Suprapubic skin (tissue), 4 donors: ENCODE measurements around the gene UBTD1. TPM values are rescaled to one million over a fixed set of nuclear protein-coding genes. Genes with fewer than 3 reads are reported as not detected.
A peak's percentile ranks its signal among the peaks of the same experiment; 100 is the strongest.

Source experiments
- DNase-seq, 2 donors: peaks; one replicate each; pipeline ENCODE4 v3.0.0-alpha.2; 2019; ENCODE audit warnings: low spot score in 2 of 2
- H3K27ac ChIP-seq: fragments of 200-600 bp; sonication (generic); one replicate; pipeline ENCODE4 v1.5.1; 2019
- H3K27me3 ChIP-seq: fragments of 200-600 bp; sonication (generic); one replicate; pipeline ENCODE4 v1.5.1; 2019
- H3K36me3 ChIP-seq: fragments of 200-600 bp; sonication (generic); one replicate; pipeline ENCODE4 v1.5.1; 2019
- H3K4me1 ChIP-seq: fragments of 200-600 bp; sonication (generic); one replicate; pipeline ENCODE4 v1.5.1; 2019
- H3K4me3 ChIP-seq: fragments of 200-600 bp; sonication (generic); one replicate; pipeline ENCODE4 v1.5.1; 2019; ENCODE audit warnings: mild to moderate bottlenecking
- H3K9me3 ChIP-seq: fragments of 200-600 bp; sonication (generic); one replicate; pipeline ENCODE4 v1.5.1; 2019
- EP300 ChIP-seq: sonication (generic); formaldehyde crosslinking; IDR thresholded peaks from one replicate; pipeline ENCODE4 v1.6.1; 2017; ENCODE audit warnings: antibody characterized with exemption
- POLR2A ChIP-seq, 2 donors: fragments of 450-650 bp; IDR thresholded peaks; one replicate each; pipeline ENCODE4 v1.6.1; 2017; ENCODE audit warnings: antibody characterized with exemption in 2 of 2, mild to moderate bottlenecking in 2 of 2, moderate library complexity in 2 of 2
- POLR2AphosphoS5 ChIP-seq, 3 donors: sonication (generic); formaldehyde crosslinking; IDR thresholded peaks; one replicate each; pipeline ENCODE4 v1.6.1; 2017; ENCODE audit warnings: antibody characterized with exemption in 3 of 3
- WGBS: methylation state at CpG from one replicate; pipeline ENCODE4 v1.1.5; 2018; 5-methylcytosine and 5-hydroxymethylcytosine counted together
- total RNA-seq, 4 donors: library from RNA; depleted of rRNA; stranded (reverse); fragments of >200 nt; gene quantifications; one replicate each; pipeline ENCODE4 v1.1.0, GENCODE V29; 2016
- TF ChIP-seq, protein P1 (sequence below), 2 donors: fragments of 200-600 bp in 1 of 2; fragments of 450-650 bp in 1 of 2; sonication (generic) in 1 of 2; IDR thresholded peaks; one replicate each; pipeline ENCODE4 v1.5.1; 2016 to 2019; ENCODE audit warnings: antibody characterized with exemption in 2 of 2, mild to moderate bottlenecking in 1 of 2, moderate library complexity in 1 of 2

UBTD1 gene
- total RNA-seq, 4 donors from 2014 or later: 15.2 to 50.8 (median 36.4) TPM

DNA sequence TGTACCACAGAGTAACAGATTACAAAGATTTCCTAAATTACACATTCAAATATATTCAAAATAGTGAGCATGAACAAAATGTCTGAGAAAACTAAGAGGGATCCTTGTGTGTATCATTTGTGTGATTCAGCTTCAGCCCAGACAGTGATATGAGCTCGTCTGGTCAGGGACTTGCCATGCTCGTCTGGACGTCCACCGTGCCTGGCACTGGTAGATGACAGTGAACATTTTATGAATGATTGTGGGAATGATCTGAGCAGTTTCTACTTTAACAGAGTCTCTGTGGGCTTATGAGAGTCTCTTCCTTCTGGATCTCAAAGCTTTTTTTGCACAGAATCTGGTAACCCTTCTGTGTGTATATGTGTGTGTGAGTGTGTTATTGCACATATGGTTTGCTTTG is 39.7 kb downstream of the UBTD1 start:
- Histone ChIP-seq H3K27ac (peak overlapping the region; percentile 61), H3K4me1 (peaks cover 52% of the 10 kb centered on the region), H3K27me3 (no peaks in the 10 kb centered on the region), H3K9me3 (no peaks in the 10 kb centered on the region), H3K4me3 (no peak overlapping the region), H3K36me3 (no peaks in the 10 kb centered on the region)
- TF ChIP-seq EP300: no peak
- no peak for TF ChIP-seq POLR2AphosphoS5 (IDR thresholded peaks at IDR 0.05)
- no peak for TF ChIP-seq POLR2A (IDR thresholded peaks at IDR 0.05)
- TF ChIP-seq, protein P1, sequence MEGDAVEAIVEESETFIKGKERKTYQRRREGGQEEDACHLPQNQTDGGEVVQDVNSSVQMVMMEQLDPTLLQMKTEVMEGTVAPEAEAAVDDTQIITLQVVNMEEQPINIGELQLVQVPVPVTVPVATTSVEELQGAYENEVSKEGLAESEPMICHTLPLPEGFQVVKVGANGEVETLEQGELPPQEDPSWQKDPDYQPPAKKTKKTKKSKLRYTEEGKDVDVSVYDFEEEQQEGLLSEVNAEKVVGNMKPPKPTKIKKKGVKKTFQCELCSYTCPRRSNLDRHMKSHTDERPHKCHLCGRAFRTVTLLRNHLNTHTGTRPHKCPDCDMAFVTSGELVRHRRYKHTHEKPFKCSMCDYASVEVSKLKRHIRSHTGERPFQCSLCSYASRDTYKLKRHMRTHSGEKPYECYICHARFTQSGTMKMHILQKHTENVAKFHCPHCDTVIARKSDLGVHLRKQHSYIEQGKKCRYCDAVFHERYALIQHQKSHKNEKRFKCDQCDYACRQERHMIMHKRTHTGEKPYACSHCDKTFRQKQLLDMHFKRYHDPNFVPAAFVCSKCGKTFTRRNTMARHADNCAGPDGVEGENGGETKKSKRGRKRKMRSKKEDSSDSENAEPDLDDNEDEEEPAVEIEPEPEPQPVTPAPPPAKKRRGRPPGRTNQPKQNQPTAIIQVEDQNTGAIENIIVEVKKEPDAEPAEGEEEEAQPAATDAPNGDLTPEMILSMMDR (IDR thresholded peaks at IDR 0.05): no peak
- no peak for DNase-seq
- WGBS: 44% methylated on average over 4 of the region's 4 CpGs

DNA sequence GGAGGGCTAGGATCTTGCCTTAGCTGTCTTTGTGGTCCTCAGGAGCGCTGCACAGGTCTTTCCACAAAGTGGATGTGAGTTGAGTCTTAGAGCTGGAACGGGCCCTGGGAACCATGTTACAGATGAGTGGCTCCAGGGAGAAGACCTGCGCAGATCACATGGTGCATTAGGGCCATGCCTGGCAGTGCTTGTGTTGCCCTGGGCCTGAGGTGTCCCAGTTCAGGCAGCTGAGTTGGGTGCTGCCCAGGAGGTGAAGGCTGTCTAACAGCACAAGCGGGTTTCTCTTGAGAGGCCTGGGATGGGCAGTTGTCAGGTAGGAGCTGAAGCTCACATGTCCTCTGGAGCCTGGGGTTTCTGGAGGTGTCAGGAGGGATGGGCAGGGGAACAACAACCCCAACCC is 40.1 kb downstream of the UBTD1 start:
- Histone ChIP-seq H3K4me3 (no peak overlapping the region), H3K4me1 (peaks cover 57% of the 10 kb centered on the region), H3K9me3 (no peaks in the 10 kb centered on the region), H3K36me3 (no peaks in the 10 kb centered on the region), H3K27ac (peak overlapping the region; percentile 97), H3K27me3 (no peaks in the 10 kb centered on the region)
- WGBS: 73% methylated on average over 3 of the region's 4 CpGs
- DNase-seq: no peak
- TF ChIP-seq, protein P1 (IDR thresholded peaks at IDR 0.05): no peak
- peak in 1 of 3 donors; percentile 49 for TF ChIP-seq POLR2AphosphoS5 (IDR thresholded peaks at IDR 0.05)

DNA sequence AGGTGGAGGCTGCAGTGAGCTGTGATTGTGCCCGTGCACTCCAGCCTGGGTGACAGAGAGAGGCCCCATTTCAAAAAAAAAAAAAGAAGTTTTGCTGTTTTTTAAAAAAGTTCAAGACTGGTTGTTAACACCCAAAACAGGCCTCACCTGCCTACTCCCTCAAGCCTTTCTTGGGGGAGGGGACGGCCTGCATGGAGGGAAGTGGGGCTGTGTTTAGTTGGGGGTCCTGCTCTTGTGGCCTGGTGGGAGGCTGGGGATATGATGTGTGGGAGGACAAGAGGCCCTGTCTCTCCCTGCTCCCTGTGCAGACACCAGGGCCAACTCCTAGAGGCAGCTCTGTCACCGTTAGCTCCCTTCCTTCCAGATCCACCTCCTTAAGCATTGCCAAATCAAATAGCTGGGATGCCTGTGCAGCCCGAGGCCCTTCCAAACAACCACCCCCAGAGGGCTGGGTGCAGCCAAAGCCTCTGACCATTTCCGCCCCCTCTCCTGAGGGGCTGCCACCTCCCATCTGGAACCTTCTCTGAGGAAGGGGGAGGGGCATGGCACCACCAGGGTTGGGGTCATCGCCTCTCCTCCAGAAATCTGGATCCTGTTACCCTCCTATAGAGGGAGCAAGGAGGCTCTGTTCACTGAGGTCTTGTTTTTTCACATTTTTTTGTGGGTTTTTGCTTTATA is 40.9 kb downstream of the UBTD1 start:
- H3K9me3 ChIP-seq: no peaks in the 10 kb centered on the region
- no peak for DNase-seq
- no peaks in the 10 kb centered on the region for H3K27me3 ChIP-seq
- H3K4me1 ChIP-seq: peaks cover 60% of the 10 kb centered on the region
- peak overlapping the region; percentile 97 for H3K27ac ChIP-seq
- no peak overlapping the region for H3K4me3 ChIP-seq
- TF ChIP-seq POLR2A (IDR thresholded peaks at IDR 0.05) (no peak), POLR2AphosphoS5 (IDR thresholded peaks at IDR 0.05) (no peak), EP300 (no peak)
- TF ChIP-seq, protein P1 (IDR thresholded peaks at IDR 0.05): no peak
- no peaks in the 10 kb centered on the region for H3K36me3 ChIP-seq
- WGBS: 36% methylated on average over 6 of the region's 6 CpGs

DNA sequence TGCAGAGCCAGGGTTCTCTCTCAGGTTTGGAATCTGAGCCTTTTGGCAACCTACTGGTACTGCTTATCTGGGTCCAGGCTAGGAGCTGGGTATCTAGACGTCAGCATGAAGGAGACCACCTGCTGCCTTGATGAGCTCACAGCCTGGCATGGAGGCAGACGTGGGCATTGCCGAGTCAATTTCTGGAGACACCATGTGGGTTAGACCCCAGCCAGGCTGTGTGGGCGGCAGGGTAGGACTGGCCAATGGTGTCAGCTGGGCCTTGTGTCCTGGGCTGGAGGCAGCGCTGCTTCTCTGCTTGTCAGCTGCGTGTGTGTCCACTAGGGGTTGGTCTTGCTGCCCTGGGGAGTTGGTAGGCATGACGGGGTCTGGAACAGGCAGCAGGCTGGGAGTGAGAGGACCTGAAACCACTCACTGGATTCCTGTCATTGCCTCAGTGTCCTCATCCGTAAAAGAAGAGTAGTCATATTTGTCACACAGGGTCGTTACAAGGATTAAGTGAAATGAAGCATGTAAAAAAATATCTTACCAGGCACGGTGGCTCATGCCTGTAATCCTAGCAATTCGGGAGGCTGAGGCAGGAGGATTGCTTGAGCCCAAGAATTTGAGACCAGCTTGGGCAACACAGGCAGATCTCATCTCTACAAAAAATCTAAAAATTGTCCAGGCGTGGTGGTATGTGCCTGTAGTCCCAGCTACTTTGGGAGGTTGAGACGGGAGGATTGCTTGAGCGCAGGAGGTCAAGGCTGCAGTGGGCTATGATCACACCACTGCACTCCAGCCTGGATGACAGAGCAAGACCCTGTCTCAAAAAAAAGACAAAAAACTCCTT is 42.2 kb downstream of the UBTD1 start:
- DNase-seq: no peak
- H3K27me3 ChIP-seq: no peaks in the 10 kb centered on the region
- H3K4me1 ChIP-seq: peaks cover 60% of the 10 kb centered on the region
- WGBS: 81% methylated on average over 14 of the region's 14 CpGs
- peak overlapping the region; percentile 97 for H3K27ac ChIP-seq
- no peaks in the 10 kb centered on the region for H3K36me3 ChIP-seq
- no peak overlapping the region for H3K4me3 ChIP-seq
- TF ChIP-seq EP300 (no peak), POLR2AphosphoS5 (IDR thresholded peaks at IDR 0.05) (no peak), POLR2A (IDR thresholded peaks at IDR 0.05) (no peak)
- TF ChIP-seq, protein P1 (IDR thresholded peaks at IDR 0.05): no peak
- no peaks in the 10 kb centered on the region for H3K9me3 ChIP-seq
